GM19351 (cell line): ENCODE measurements around the gene MYLK2.
"Not testable (repeated sequence)": the region's sequence is repeated elsewhere in the genome, so short reads cannot be mapped to it uniquely, and the experiment has no call there.

Source experiments
- ATAC-seq: cut with Tn5 transposase; IDR thresholded peaks from one replicate; pipeline ENCODE4 v1.9.1; 2021; ENCODE audit warnings: mild to moderate bottlenecking, moderate library complexity; ENCODE audit not compliant: unreplicated experiment

MYLK2 gene

GRCh38 chr20:31819083-31819784 lies at the start of gene MYLK2:
Gene MYLK2, plus strand, starts transcription at chr20:31819356. Its CDS starts 225 bp downstream, at chr20:31819581.
- ATAC-seq = no peak

GRCh38 chr20:31769681-31770080 lies 49.5 kb upstream of the MYLK2 start:
- no peak for ATAC-seq

GRCh38 chr20:31770243-31770642 lies 48.9 kb upstream of the MYLK2 start:
- no peak for ATAC-seq

GRCh38 chr20:31774408-31774807 lies 44.7 kb upstream of the MYLK2 start:
- no peak for ATAC-seq

GRCh38 chr20:31780839-31781238 lies 38.3 kb upstream of the MYLK2 start:
- ATAC-seq = no peak

- ATAC-seq = no peak
These were observed 37.2 kb upstream of the MYLK2 start for GRCh38 chr20:31781945-31782344.

GRCh38 chr20:31784354-31785044 lies 34.7 kb upstream of the MYLK2 start:
- ATAC-seq = no peak

GRCh38 chr20:31785089-31785488 lies 34.1 kb upstream of the MYLK2 start:
- no peak for ATAC-seq

GRCh38 chr20:31788578-31788977 lies 30.6 kb upstream of the MYLK2 start:
- no peak for ATAC-seq

GRCh38 chr20:31790401-31790800 lies 28.8 kb upstream of the MYLK2 start:
- ATAC-seq = no peak

GRCh38 chr20:31797364-31797763 lies 21.8 kb upstream of the MYLK2 start:
- ATAC-seq = no peak

GRCh38 chr20:31801508-31801907 lies 17.6 kb upstream of the MYLK2 start:
- ATAC-seq = no peak

GRCh38 chr20:31803552-31804291 lies 15.4 kb upstream of the MYLK2 start:
- no peak for ATAC-seq

- no peak for ATAC-seq
These were observed 12.4 kb upstream of the MYLK2 start for GRCh38 chr20:31806564-31807355.

GRCh38 chr20:31808481-31808880 lies 10.7 kb upstream of the MYLK2 start:
- ATAC-seq = no peak

GRCh38 chr20:31809661-31810060 lies 9.5 kb upstream of the MYLK2 start:
- ATAC-seq = no peak

- ATAC-seq = no peak
These were observed 8.0 kb upstream of the MYLK2 start for GRCh38 chr20:31811198-31811597.

GRCh38 chr20:31811796-31812728 lies 7.1 kb upstream of the MYLK2 start:
- no peak for ATAC-seq

- ATAC-seq = no peak
These were observed 5.5 kb upstream of the MYLK2 start for GRCh38 chr20:31813611-31814010.

- ATAC-seq = not testable (repeated sequence)
These were observed 5.0 kb upstream of the MYLK2 start for GRCh38 chr20:31814142-31814541.
